Glomerular endothelial cell (primary cell): ENCODE measurements around the gene NASP. TPM values are rescaled to one million over a fixed set of nuclear protein-coding genes. Genes with fewer than 3 reads are reported as not detected.
"Not testable (repeated sequence)": the region's sequence is repeated elsewhere in the genome, so short reads cannot be mapped to it uniquely, and the experiment has no call there.

ENCODE experiments used
- DNase-seq: peaks from one replicate; pipeline ENCODE4 v3.0.0-alpha.2; 2011; ENCODE audit warnings: low read depth, low spot score; ENCODE audit errors: extremely low read depth
- total RNA-seq: library from RNA; depleted of rRNA; stranded (reverse); fragments of >200 nt; gene quantifications from 2 replicates; pipeline ENCODE4 v1.2.3, GENCODE V29; 2015

Gene NASP
- total RNA-seq, 1 donor from 2014 or later = 68.8 TPM

DNA sequence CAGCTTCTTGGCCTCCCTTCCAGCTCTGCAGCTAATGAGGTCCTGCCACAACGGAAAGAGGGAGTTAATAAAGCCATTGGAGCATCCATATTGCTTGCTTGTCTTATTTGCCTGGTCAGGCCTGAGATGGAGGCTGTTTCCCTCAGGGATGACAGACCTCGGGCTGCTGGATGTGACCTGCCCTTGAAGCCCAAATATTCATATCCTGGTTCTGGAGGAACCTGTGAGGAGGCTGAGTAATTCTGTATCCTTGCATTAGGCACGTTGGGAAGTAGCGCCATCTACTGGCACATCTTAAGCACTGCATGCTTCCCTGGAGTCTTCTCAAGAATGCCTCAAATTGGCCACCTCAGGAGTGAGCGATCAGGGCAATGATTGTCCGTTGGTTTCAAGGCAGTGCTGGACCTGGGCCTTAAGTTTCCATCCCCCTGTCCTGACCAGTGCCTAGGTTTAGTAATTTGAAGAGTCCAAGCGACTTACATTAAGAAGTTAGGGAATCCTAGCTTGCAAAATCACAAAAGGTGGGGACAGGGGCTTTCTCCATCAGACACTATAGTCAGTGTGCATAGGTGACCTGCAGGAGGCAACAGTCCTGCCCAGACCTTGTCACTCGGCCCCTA lies 13.8 kb upstream of the NASP start:
- peak; percentile 66 for DNase-seq

DNA sequence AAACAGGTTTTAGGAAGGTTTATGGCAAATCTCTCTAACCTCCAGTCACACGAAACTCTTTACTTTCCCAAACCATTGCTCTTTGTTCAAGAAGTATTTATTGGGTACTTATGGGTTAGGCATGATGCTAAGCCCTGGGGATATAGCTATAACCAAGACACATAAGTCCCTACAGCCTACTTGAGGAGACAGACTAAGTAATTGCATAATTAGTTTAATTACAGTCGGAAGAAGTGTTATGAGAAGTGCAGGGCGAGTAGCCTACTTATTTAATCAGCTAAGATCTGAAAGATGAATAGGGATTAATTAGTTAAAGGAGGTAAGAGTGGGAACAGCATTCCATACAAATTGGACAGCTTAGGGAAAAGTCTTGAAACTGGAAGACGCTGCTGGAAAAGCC lies 13.2 kb upstream of the NASP start:
- no peak for DNase-seq

DNA sequence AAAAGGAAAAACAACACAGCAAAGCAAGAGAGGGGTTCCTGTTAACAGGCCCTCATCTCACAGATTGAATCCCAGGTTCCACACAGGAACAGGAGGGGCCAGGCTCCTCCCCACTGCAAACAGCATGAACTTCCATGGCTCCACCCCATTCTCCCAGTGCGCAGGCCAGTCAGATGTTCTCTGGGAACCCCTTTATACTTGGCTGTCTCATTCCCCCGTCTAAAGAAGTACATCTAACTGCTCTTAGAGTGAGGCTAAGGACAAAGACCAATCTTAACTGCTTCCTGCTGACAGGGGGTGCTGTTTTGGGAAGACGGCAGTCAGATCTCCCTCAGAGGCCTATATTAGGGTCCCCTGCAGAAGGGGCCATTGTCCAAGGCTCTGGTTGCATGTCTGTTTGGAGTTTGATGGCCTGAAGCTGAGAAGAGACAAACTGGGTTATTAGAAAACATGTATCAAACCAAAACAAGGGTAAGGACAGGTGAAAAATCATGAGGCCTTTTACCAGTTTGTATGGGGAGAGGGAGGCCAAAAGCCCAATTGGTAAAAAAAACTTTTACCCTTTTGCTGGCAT lies 10.5 kb upstream of the NASP start:
- no peak for DNase-seq

DNA sequence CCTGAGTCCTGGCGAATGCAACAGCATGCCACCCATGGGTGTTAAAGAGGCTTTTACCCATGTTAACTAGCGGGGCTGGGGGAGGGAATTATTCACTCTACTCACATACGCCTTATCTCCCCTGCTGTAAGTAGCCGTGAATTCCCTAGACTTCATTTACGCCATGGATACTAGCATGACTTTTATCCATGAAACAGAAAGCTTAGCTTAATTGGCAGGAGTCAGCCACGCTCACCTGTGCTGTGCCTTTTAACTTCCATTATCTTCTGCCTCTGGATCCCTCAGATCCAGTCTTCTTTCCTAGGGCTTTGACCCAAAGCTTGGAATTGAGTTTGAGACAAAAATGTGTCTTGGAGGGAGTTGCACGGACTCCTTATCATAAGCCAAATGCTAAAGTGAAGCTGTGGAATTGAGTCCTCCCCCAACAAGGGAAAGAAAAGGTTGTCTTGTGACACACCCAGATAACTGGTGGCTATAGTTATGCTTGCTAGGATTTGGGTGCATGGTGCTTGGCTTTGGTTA lies 9.7 kb upstream of the NASP start:
- DNase-seq = no peak

DNA sequence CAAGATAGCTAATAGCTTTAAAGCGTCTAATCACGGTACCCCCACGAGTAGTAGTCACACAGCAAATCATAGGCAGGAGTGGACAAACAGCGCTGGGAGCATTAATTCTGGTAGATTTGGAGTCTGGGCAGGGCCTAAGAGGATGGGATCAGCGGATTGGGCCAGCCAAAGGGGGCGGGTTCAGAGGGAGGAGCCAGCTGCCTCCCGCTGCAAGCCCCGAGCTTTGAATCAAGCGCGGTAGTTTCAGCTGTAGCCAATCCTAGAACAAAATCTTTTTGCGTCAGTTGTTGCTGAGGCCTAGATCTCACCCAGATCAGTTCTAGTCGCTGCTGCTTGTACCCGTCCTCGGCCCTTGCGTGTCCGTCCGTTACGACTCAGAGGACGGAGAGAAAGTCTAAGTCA lies 576 bp upstream of the NASP start:
- peak; percentile 87 for DNase-seq

DNA sequence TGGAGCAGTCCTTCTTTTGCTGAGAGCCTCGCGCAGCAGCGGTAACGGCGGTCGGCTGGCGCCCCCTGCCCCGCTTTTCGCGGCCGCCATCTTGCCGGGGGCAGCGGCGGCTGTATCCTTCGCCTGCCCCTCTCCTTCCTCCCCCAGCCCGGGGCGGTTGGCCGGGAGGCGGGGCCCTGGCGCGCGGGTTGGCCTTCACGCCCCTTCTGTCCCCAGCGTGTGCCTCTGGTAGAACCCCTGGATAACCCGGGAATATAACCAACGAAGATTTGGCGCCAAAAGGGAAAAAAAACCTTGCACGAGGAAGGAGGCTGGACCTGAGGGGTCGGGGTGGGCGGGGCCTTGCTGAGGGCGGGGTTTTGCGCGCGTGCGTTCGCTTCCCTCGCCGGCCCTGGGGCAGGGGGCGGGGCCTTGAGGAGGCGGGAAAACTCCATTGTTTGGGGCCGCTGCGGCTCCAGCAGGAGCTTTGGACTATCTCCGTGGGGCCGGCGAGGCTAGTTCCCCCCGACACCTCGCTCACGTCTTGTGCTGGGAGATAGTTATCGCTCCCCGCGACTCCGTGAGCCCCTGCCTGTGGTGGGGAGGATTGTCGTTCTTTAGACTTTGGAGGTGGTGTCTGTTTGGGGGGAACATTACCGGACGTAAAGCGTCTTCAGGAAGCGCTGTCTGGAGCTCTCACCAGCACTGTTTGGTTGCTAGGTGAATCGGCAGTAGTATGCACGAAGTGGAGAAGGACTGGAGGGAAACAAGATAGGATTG lies 689 bp downstream of the NASP start:
- DNase-seq = peak; percentile 75

DNA sequence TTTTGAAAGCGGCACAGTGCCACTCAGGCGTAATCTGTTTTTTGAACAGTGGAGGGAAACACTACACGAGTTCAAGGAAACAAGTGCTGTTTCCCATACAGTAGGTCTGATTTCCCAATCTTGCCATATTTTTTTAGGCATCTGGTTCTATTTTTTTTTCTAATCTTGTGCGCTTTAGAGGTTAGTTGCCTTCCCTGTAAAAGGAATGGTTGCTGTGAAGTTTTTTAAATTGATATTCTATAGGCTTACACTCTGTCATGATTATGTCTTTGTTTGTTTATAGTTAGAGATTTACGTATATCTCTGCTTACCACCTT lies 1.2 kb downstream of the NASP start:
- no peak for DNase-seq

DNA sequence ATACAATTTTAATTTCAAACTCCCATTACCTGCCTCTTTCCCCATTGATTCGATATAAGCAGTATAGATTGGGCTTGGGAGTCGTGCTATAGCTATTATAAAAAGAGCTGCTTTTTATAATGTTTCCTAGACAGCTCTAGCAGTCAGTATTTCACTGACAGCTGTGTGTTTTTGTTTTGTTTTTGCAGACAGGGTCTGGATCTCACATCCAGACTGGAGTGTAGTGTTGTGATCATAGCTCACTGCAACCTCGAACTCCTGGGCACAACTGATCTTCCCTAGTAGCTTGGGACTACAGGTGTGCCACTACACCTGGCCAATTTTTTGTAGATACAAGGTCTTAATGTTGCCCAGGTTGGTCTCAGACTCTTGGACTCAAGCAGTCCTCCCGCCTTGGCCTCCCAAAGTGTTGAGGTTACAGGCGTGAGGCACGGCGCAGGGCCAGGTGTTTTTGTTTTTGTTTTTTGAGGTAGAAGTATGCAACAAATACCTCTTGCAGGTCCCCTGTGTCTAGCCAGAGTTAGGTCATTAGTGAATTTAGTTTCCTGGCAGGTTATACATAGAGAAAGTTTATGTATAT lies 1.7 kb downstream of the NASP start:
- DNase-seq = no peak

DNA sequence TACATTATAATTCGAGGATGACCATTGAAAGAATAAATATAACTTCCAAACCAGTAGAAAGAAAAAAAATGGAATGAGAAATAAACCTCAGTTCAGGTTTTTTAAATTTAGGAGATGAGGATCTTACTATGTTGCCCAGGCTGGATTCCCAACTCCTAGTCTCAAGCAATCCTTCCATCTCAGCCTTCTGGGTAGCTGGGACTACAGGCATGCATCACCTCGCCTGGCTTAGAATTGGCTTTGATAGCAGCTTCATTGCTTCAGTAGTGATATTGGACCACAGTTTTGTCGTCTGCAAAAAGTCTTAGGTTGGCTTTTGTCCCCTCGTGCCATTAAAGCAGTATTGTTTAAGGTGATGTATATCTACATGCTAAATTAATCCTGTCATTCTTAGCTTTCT lies 2.9 kb downstream of the NASP start:
- no peak for DNase-seq

DNA sequence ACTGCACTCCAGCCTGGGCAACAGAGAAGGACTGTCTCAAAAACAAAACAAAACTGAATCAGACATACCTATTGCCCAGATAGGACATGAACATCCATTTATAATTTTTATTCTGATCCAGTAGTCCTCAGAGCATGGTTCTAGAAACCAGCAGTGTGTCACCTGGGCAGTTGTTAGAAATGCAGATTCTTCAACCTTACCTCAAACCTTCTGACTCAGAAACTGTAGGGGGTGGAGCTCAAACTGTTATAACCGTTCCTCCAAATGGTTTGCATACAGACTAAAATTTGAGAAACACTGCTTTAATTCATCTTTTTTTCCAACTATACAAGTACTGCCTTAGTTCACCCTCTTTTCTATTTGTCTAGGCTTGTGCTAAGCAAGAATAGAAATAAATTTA lies 6.0 kb downstream of the NASP start:
- DNase-seq = no peak

DNA sequence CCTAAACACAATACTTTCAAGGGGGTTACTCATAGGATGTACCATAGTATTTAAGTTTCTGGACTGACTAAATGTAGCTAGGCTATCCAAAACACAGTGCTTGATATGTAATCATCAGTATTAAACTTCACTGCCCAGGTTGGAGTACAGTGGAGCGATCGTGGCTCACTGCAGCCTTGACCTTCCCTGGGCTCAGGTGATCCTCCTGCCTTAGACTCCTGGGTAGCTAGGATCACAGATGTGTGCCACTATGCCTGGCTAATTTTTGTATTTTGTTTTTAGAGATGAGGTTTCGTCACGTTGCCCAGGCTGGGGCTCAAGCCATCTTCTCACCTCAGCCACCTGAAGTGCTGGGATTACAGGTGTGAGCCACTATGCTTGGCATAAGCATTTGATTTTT lies 10.6 kb downstream of the NASP start:
- DNase-seq = no peak

DNA sequence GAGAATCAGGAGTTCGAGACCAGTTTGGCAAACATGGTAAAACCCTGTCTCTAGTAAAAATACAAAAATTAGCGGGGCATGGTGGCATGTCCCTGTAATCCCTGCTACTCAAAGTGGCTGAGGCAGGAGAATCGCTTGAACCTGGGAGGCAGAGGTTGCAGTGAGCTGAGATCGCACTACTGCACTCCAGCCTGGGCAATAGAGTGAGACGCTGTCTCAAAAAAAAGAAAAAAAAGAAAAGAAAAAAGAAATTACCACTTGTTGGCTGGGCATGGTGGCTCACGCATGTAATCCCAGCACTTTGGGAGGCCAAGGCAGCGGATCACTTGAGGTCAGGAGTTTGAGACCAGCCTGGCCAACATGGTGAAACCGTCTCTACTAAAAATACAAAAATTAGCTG lies 12.9 kb downstream of the NASP start:
- DNase-seq = not testable (repeated sequence)

DNA sequence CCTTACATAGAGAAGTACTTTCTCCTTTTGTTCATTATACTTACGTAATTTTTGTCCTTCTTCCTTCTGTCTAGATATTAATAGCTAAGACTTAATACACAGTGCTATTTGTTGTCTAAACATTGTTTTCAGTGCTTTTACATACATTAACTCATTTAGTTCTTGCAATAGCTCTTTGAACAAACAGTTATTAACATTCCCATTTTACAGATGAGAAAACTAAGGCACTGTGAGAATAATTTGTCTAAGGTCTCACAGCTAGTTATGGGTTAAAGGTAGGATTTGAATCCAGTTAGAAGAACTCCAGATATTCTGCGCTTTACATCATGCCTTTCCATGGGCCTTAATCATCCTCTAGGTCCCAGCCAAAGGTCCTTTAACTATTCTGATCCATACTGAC lies 20.4 kb downstream of the NASP start:
- DNase-seq = no peak

DNA sequence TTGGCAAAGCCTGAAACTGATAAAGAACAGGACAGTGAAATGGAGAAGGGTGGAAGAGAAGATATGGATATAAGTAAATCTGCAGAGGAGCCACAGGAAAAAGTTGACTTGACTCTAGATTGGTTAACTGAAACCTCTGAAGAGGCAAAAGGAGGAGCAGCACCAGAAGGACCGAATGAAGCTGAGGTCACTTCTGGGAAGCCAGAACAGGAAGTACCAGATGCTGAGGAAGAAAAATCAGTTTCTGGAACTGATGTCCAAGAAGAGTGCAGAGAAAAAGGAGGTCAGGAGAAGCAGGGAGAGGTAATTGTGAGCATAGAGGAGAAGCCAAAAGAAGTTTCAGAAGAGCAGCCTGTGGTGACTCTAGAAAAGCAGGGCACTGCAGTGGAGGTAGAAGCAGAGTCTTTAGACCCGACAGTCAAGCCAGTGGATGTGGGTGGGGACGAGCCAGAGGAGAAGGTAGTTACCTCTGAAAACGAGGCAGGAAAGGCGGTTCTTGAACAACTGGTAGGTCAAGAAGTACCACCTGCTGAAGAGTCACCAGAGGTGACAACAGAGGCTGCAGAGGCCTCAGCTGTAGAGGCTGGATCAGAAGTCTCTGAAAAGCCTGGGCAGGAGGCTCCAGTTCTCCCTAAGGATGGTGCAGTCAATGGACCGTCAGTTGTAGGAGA lies 23.7 kb downstream of the NASP start:
- no peak for DNase-seq

DNA sequence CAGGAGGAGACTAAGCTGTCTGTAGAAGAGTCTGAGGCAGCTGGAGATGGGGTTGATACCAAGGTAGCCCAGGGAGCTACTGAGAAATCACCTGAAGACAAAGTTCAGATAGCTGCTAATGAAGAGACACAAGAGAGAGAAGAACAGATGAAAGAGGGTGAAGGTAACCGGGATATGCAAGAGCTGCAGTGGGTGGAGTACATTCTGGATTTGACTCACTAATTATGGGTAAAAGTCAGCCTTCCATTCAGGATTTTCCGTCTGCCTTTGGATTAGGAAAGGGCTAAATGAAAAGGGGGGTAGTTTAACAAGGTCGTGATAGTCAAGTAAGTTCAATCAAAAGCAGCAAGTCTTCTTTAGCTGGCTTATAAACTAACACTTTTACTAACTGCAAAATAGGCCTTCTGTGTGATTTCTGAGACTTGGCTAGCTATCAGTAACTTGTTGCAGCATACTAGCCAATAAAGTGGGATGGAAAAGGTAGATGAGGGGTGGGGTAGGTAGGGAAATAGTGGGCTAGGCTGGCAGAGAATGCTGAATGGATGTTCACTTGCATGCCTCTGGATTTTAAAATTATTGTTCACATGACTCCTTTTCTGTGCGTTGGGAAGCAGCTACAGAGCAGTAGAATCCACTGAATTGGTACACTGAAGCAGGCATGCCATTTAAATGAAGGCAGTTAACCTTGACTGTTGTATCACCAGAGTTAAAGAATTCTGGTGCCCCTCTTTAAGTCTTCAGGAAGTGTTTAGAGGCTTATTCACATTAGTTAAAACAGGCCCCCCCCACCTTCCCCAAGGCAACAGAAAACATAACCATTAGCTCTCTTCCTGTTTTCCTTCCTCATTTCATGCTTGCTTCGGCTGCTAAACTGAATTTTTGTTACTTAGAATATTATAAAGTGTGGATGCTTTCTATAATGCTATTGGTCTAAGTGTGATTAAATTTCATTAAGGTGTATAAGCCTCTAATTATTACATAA lies 24.6 kb downstream of the NASP start:
- no peak for DNase-seq

DNA sequence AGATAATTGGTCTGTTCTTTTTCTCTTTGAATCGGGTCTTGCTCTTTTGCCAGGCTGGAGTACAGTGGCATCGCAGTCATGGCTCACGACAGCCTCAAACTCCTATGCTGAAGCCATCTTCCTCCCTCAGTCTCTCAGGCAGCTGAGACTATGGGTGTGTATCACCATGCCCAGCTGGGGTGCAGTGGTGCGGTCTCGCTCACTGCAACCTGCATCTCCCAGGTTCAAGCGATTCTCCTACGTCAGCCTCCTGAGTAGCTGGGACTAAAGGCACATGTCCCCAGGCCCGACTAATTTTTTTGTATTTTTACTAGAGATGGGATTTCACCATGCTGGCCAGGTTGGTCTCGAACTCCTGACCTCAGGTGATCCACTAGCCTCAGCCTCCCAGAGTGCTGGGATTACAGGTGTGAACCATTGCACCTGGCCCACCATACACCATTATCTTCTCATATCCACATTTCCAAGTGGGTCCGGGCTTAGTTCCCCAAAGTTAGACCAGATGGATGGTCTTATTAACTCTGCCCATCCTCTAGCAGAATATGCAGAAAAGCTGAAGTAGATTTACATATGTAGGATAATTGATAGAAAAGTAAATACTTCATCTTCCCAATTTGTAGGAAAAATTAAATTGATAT lies 26.9 kb downstream of the NASP start:
- DNase-seq = no peak

DNA sequence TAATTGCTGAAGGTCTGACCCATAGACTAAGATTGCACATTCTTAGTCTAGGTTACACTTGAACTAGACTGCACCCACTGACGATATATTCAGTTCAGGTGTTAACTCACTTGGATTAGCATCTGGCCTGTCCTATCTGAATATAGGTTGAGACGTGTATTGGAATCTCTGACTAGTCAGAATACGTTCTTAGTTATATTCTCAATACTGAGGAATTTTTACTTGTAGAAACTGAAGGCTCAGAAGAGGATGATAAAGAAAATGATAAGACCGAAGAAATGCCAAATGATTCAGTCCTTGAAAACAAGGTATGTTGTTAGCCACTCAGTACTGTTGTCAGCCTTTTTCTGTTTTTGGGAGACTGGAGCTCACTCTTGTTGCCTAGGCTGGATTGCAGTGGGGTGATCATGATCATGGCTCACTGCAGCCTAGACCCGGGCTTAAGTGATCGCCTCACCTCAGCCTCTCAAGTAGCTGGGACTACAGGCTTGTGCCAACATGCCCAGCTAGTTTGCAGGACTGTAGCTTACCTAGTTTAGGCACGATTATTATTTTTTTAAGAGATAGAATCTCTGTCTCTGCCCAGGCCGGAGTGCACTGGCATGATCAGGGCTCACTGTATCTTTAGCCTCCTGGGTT lies 29.2 kb downstream of the NASP start:
- DNase-seq = no peak

DNA sequence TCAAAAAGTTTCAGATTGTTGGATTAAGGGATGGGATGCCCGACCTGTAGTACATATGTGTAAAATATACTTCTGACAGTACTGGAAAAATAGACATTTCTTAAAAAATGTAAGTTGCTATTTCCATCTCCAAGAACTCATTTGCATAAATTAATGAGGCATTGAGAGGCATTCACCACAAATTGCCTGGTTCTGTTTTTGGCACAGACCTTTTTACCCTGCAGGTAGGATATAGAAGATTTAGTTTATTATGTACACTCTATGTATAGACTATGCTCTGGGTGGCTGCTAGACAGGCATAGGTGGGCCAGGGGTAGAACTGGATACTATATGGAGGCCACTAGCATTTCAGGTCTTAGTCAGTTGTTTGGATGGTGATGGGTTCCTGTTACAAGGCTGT lies 32.0 kb downstream of the NASP start:
- DNase-seq = no peak

DNA sequence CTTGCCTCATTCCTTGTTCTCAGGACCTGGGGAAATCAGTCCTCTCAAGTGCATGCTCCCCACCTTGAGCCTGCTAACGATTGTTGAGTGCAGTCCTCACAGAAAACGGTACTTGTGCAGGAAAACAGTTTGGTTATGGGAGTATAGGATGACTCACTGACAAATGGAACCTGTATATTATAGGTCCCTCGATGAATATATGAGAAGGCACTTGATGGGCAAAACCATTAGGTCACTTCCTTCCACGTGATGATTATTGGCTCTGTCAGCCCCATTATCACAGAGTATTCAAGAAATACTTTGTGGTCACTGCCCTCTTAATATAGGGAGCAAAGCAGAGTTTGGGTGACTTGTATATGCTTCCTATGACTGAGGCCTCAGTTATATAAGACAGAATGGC lies 33.8 kb downstream of the NASP start:
- DNase-seq = no peak
